ENCODE measurements around the gene ITPR1.

- TF ChIP-seq CTCF (conservative IDR thresholded peaks at IDR 0.05; ENCODE audit: low read depth in 2 of 2) (no peak), EZH2 (IDR thresholded peaks at IDR 0.05; ENCODE audit: low read depth, unreplicated experiment) (no peak), POLR2AphosphoS5 (IDR thresholded peaks at IDR 0.05; ENCODE audit: low read depth) (no peak), REST (IDR thresholded peaks at IDR 0.05; ENCODE audit: unreplicated experiment) (no peak), ZNF114 (CRISPR knock-in tag; IDR thresholded peaks at IDR 0.05) (no peak), EZH2phosphoT487 (IDR thresholded peaks at IDR 0.05; ENCODE audit: unreplicated experiment) (no peak), JUNB (IDR thresholded peaks at IDR 0.05; ENCODE audit: unreplicated experiment) (no peak), CREB1 (CRISPR knock-in tag; IDR thresholded peaks at IDR 0.05; ENCODE audit: low read depth) (no peak), ZNF331 (CRISPR knock-in tag; IDR thresholded peaks at IDR 0.05; ENCODE audit: low read depth) (no peak), NANOG (IDR thresholded peaks at IDR 0.05; ENCODE audit: borderline replicate concordance) (no peak)
- TF ChIP-seq, protein P1, sequence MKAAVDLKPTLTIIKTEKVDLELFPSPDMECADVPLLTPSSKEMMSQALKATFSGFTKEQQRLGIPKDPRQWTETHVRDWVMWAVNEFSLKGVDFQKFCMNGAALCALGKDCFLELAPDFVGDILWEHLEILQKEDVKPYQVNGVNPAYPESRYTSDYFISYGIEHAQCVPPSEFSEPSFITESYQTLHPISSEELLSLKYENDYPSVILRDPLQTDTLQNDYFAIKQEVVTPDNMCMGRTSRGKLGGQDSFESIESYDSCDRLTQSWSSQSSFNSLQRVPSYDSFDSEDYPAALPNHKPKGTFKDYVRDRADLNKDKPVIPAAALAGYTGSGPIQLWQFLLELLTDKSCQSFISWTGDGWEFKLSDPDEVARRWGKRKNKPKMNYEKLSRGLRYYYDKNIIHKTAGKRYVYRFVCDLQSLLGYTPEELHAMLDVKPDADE (IDR thresholded peaks at IDR 0.05), result no peak
Observed at GRCh38 chr3:4852780-4853748, 359.9 kb downstream of the ITPR1 start.

Measured in GM23338 (cell line).